GM12878 (cell line): ENCODE results near the gene KTN1.

Experiments
- BRCA1 ChIP-seq: IDR thresholded peaks from 2 replicates; pipeline ENCODE4 v1.6.1; 2011; ENCODE audit warnings: low read depth, low read length, improper control_type of control experiment
- CHD2 ChIP-seq: IDR thresholded peaks from 2 replicates; pipeline ENCODE4 v1.6.1; 2011; ENCODE audit warnings: low read depth, low read length, improper control_type of control experiment, borderline replicate concordance
- CREM ChIP-seq: IDR thresholded peaks from 2 replicates; pipeline ENCODE4 v1.6.1; 2014; ENCODE audit warnings: antibody characterized with exemption, low read depth
- CTCF ChIP-seq, 3 experiments: IDR thresholded peaks in 2 of 3; conservative IDR thresholded peaks in 1 of 3; 2 replicates each; pipeline ENCODE4 v1.5.1; 2011; ENCODE audit warnings: low read depth in 3 of 3, low read length in 3 of 3, mild to moderate bottlenecking in 3 of 3, control low read depth in 2 of 3, moderate library complexity in 2 of 3, inconsistent platforms in 1 of 3, mixed read lengths in 1 of 3; ENCODE audit not compliant: control insufficient read depth in 2 of 3, insufficient read depth in 1 of 3; ENCODE audit errors: extremely low read depth in 1 of 3
- EP300 ChIP-seq, 2 experiments: fragments of 150-350 bp in 1 of 2; IDR thresholded peaks; 2 replicates each; pipeline ENCODE4 v1.6.1; 2011 to 2012; ENCODE audit warnings: low read depth in 2 of 2, low read length in 2 of 2, borderline replicate concordance in 1 of 2, improper control_type of control experiment in 1 of 2, inconsistent platforms in 1 of 2; ENCODE audit not compliant: control insufficient read depth in 1 of 2
- EZH2 ChIP-seq: IDR thresholded peaks from 2 replicates; pipeline ENCODE4 v1.6.1; 2012; ENCODE audit warnings: low read depth, mild to moderate bottlenecking, control low read depth, inconsistent platforms, low read length, borderline replicate concordance; ENCODE audit not compliant: control insufficient read depth
- GABPA ChIP-seq: IDR thresholded peaks from 2 replicates; pipeline ENCODE4 v1.6.1; 2014; ENCODE audit warnings: antibody characterized with exemption, low read depth, mild to moderate bottlenecking, inconsistent platforms
- HDAC2 ChIP-seq: fragments of 200-600 bp; sonication (generic); IDR thresholded peaks from 2 replicates; pipeline ENCODE4 v1.6.1; 2017
- NR2F1 ChIP-seq: fragments of 450-650 bp; conservative IDR thresholded peaks from 2 replicates; pipeline ENCODE4 v1.6.1; 2017; ENCODE audit warnings: mild to moderate bottlenecking
- ZNF384 ChIP-seq: IDR thresholded peaks from 2 replicates; pipeline ENCODE4 v1.6.1; 2012; ENCODE audit warnings: low read depth, mild to moderate bottlenecking, low read length, improper control_type of control experiment, borderline replicate concordance
- TF ChIP-seq, protein P1 (sequence below): IDR thresholded peaks from 2 replicates; pipeline ENCODE4 v1.6.1; 2011; ENCODE audit warnings: low read depth, mild to moderate bottlenecking, low read length, moderate library complexity, borderline replicate concordance; ENCODE audit errors: extremely low read depth
- TF ChIP-seq, protein P2 (sequence below): fragments of 150-350 bp; IDR thresholded peaks from 2 replicates; pipeline ENCODE4 v1.6.1; 2014; ENCODE audit warnings: mild to moderate bottlenecking, low read depth, low read length

DNA sequence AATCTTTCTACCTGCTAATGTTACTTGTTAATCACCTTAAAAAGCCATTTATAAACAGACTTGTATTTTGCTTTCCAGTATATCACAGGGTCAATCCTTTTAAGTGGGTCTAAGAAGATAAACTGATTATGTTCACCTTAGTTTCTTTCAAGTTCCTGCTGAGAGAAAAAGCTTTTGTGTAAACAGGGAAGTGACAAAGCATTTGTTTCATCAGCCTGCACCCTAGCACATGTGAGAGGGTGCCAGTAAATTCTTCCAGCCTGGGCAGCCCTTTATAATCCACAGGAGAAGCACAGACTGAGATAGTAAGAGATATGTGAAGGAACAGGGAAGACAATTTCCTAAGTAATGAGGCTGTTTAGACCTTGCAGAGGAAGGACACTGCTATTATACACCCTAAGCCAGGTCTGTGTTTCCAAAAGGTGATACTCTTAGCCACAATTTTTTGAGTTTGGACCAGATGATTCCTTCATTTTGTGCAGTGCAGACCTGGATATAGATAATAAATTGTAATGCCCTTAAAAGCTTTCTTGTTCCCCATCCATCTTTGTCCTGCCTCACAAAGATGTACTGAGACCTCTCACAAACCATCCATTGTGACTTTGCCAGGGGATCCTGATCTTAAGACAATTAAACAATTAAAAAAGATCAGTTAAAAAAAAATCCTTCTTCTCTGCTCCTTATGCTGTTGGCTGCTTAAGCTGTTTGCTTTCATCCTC is 150.7 kb downstream of the KTN1 start:
- TF ChIP-seq NR2F1 (no peak), ZNF384 (no peak), CREM (no peak), BRCA1 (no peak), EZH2 (no peak), CTCF (IDR thresholded peaks at IDR 0.05 in 2 of 3, conservative IDR thresholded peaks at IDR 0.05 in 1 of 3; ENCODE audit: control insufficient read depth in 2 of 3, extremely low read depth in 1 of 3, insufficient read depth in 1 of 3, low read depth in 3 of 3, low read length in 3 of 3) (no peak), CHD2 (no peak), HDAC2 (no peak), GABPA (no peak), EP300 (IDR thresholded peaks at IDR 0.05; ENCODE audit: borderline replicate concordance in 1 of 2, control insufficient read depth in 1 of 2, low read depth in 2 of 2, low read length in 2 of 2) (no peak)
- TF ChIP-seq, protein P1, sequence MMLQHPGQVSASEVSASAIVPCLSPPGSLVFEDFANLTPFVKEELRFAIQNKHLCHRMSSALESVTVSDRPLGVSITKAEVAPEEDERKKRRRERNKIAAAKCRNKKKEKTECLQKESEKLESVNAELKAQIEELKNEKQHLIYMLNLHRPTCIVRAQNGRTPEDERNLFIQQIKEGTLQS: no peak
- TF ChIP-seq, protein P2, sequence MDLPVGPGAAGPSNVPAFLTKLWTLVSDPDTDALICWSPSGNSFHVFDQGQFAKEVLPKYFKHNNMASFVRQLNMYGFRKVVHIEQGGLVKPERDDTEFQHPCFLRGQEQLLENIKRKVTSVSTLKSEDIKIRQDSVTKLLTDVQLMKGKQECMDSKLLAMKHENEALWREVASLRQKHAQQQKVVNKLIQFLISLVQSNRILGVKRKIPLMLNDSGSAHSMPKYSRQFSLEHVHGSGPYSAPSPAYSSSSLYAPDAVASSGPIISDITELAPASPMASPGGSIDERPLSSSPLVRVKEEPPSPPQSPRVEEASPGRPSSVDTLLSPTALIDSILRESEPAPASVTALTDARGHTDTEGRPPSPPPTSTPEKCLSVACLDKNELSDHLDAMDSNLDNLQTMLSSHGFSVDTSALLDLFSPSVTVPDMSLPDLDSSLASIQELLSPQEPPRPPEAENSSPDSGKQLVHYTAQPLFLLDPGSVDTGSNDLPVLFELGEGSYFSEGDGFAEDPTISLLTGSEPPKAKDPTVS: no peak
